ENCODE results near the gene RALB. TPM values are rescaled to one million over a fixed set of nuclear protein-coding genes. Genes with fewer than 3 reads are reported as not detected.
A peak's percentile ranks its signal among the peaks of the same experiment; 100 is the strongest.
"Not testable (repeated sequence)": the region's sequence is repeated elsewhere in the genome, so short reads cannot be mapped to it uniquely, and the experiment has no call there.

Gene RALB
- total and polyA plus RNA-seq, 2 donors (not counting 1 experiment from before 2014, with no cell fraction given): 58.3 to 73.9 TPM

GRCh38 chr2:120231564-120231973 is 21.1 kb upstream of the RALB start:
- Histone ChIP-seq H3K27me3 (ENCODE audit: control insufficient read depth, insufficient read depth, low read length) (no peaks in the 10 kb centered on the region), H3K36me3 (ENCODE audit: control insufficient read depth, insufficient read depth, low read length) (no peaks in the 10 kb centered on the region), H3K4me1 (ENCODE audit: control insufficient read depth, extremely low read depth, insufficient read depth, low read length) (peaks cover 3% of the 10 kb centered on the region), H4K20me1 (ENCODE audit: control insufficient read depth, extremely low read depth, insufficient read depth, low read length) (no peaks in the 10 kb centered on the region), H3K9ac (ENCODE audit: insufficient read depth, low read length) (no peak overlapping the region), H3K4me3 (replicated peaks in 1 of 4; ENCODE audit: control extremely low read depth in 1 of 4, insufficient read depth in 1 of 4, low read depth in 3 of 4, low read length in 4 of 4) (peak overlapping the region in 1 of 4 experiments; percentile 54), H3K27ac (ENCODE audit: insufficient read depth, low read length) (no peak overlapping the region), H3K4me2 (ENCODE audit: extremely low read depth, insufficient read depth, low read length) (peak overlapping the region; percentile 93), H2AFZ (ENCODE audit: low read length) (no peak overlapping the region), H3K9me3 (ENCODE audit: control insufficient read depth, insufficient read depth, low read depth, low read length) (no peaks in the 10 kb centered on the region), H3K79me2 (ENCODE audit: control insufficient read depth, insufficient read depth, low read length) (no peaks in the 10 kb centered on the region)
- DNase-seq (ENCODE audit: low read depth in 2 of 2): no peak
- no peak for TF ChIP-seq CTCF (conservative IDR thresholded peaks at IDR 0.05 in 1 of 2, IDR thresholded peaks at IDR 0.05 in 1 of 2; ENCODE audit: low read depth in 1 of 2, low read length in 2 of 2)
- no peak for TF ChIP-seq EZH2 (IDR thresholded peaks at IDR 0.05; ENCODE audit: low read length, missing control alignments)

- Histone ChIP-seq H3K36me3 (ENCODE audit: control insufficient read depth, insufficient read depth, low read length) (no peaks in the 10 kb centered on the region), H2AFZ (ENCODE audit: low read length) (peak overlapping the region; percentile 98), H3K79me2 (ENCODE audit: control insufficient read depth, insufficient read depth, low read length) (no peaks in the 10 kb centered on the region), H3K9ac (ENCODE audit: insufficient read depth, low read length) (peak overlapping the region; percentile 45), H3K27ac (ENCODE audit: insufficient read depth, low read length) (peak overlapping the region; percentile 3), H3K27me3 (ENCODE audit: control insufficient read depth, insufficient read depth, low read length) (no peaks in the 10 kb centered on the region), H3K4me1 (ENCODE audit: control insufficient read depth, extremely low read depth, insufficient read depth, low read length) (peaks cover 5% of the 10 kb centered on the region), H3K4me2 (ENCODE audit: extremely low read depth, insufficient read depth, low read length) (peak overlapping the region; percentile 93), H4K20me1 (ENCODE audit: control insufficient read depth, extremely low read depth, insufficient read depth, low read length) (no peaks in the 10 kb centered on the region), H3K9me3 (ENCODE audit: control insufficient read depth, insufficient read depth, low read depth, low read length) (no peaks in the 10 kb centered on the region), H3K4me3 (replicated peaks in 1 of 4; ENCODE audit: control extremely low read depth in 1 of 4, insufficient read depth in 1 of 4, low read depth in 3 of 4, low read length in 4 of 4) (peak overlapping the region; percentile 28 to 62 (median 55))
- TF ChIP-seq EZH2 (IDR thresholded peaks at IDR 0.05; ENCODE audit: low read length, missing control alignments) (no peak), CTCF (conservative IDR thresholded peaks at IDR 0.05 in 1 of 2, IDR thresholded peaks at IDR 0.05 in 1 of 2; ENCODE audit: low read depth in 1 of 2, low read length in 2 of 2) (no peak)
- DNase-seq (ENCODE audit: low read depth in 2 of 2): peak in 1 of 2 donors; percentile 61
These were observed 20.5 kb upstream of the RALB start for GRCh38 chr2:120231974-120232635.

DNA sequence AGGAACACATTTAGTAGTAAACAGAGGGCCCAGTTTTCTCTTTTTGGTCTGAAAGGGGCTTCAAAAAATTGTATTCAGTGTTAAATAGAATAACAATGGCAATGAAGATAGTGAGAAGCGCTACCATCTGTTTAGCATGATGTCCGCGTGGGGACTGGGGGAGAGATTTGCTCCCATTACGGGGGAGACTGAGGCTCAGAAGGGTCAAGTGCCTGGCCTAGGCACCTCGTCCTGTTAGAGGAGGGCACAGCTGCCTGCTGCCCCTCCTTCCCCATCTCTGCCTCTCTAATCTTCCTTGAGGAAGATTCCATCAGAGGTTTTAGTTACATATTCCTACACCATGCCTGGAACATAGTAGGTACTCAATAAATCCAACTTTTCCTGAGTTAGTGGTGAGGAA is 19.4 kb upstream of the RALB start:
- no peaks in the 10 kb centered on the region for H3K9me3 ChIP-seq (ENCODE audit: control insufficient read depth, insufficient read depth, low read depth, low read length)
- DNase-seq (ENCODE audit: low read depth in 2 of 2): no peak
- H4K20me1 ChIP-seq (ENCODE audit: control insufficient read depth, extremely low read depth, insufficient read depth, low read length): no peaks in the 10 kb centered on the region
- TF ChIP-seq EZH2 (IDR thresholded peaks at IDR 0.05; ENCODE audit: low read length, missing control alignments) (no peak), CTCF (conservative IDR thresholded peaks at IDR 0.05 in 1 of 2, IDR thresholded peaks at IDR 0.05 in 1 of 2; ENCODE audit: low read depth in 1 of 2, low read length in 2 of 2) (no peak)
- H3K79me2 ChIP-seq (ENCODE audit: control insufficient read depth, insufficient read depth, low read length): no peaks in the 10 kb centered on the region
- H3K27ac ChIP-seq (ENCODE audit: insufficient read depth, low read length): no peak overlapping the region
- no peaks in the 10 kb centered on the region for H3K27me3 ChIP-seq (ENCODE audit: control insufficient read depth, insufficient read depth, low read length)
- no peak overlapping the region for H2AFZ ChIP-seq (ENCODE audit: low read length)
- H3K9ac ChIP-seq (ENCODE audit: insufficient read depth, low read length): no peak overlapping the region
- no peak overlapping the region for H3K4me2 ChIP-seq (ENCODE audit: extremely low read depth, insufficient read depth, low read length)
- no peaks in the 10 kb centered on the region for H3K36me3 ChIP-seq (ENCODE audit: control insufficient read depth, insufficient read depth, low read length)
- H3K4me3 ChIP-seq (replicated peaks in 1 of 4; ENCODE audit: control extremely low read depth in 1 of 4, insufficient read depth in 1 of 4, low read depth in 3 of 4, low read length in 4 of 4): no peak overlapping the region
- peaks cover 12% of the 10 kb centered on the region for H3K4me1 ChIP-seq (ENCODE audit: control insufficient read depth, extremely low read depth, insufficient read depth, low read length)

DNA sequence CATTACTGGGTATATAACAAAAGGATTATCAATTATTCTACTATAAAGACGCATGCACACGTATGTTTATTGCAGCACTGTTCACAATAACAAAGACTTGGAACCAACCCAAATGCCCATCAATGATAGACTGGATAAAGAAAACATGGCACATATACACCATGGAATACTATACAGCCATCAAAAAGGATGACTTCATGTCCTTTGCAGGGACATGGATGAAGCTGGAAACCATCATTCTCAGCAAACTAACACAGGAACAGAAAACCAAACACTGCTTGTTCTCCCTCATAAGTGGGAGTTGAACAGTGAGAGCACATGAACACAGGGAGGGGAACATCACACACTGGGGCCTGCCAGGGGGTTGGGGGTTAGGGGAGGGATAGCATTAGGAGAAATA is 17.5 kb upstream of the RALB start:
- not testable (repeated sequence) for H3K9ac ChIP-seq (ENCODE audit: insufficient read depth, low read length); H3K79me2 ChIP-seq (ENCODE audit: control insufficient read depth, insufficient read depth, low read length); H2AFZ ChIP-seq (ENCODE audit: low read length); H3K4me3 ChIP-seq (replicated peaks in 1 of 4; ENCODE audit: control extremely low read depth in 1 of 4, insufficient read depth in 1 of 4, low read depth in 3 of 4, low read length in 4 of 4); H3K27ac ChIP-seq (ENCODE audit: insufficient read depth, low read length); DNase-seq (ENCODE audit: low read depth in 2 of 2); H4K20me1 ChIP-seq (ENCODE audit: control insufficient read depth, extremely low read depth, insufficient read depth, low read length); H3K4me2 ChIP-seq (ENCODE audit: extremely low read depth, insufficient read depth, low read length); H3K9me3 ChIP-seq (ENCODE audit: control insufficient read depth, insufficient read depth, low read depth, low read length); H3K36me3 ChIP-seq (ENCODE audit: control insufficient read depth, insufficient read depth, low read length); H3K27me3 ChIP-seq (ENCODE audit: control insufficient read depth, insufficient read depth, low read length)
- peaks cover 21% of the 10 kb centered on the region for H3K4me1 ChIP-seq (ENCODE audit: control insufficient read depth, extremely low read depth, insufficient read depth, low read length)
